GM21576 (cell line): Measurements from ENCODE around the gene CIAPIN1.
A peak's percentile ranks its signal among the peaks of the same experiment; 100 is the strongest.
"Not testable (repeated sequence)": the region's sequence is repeated elsewhere in the genome, so short reads cannot be mapped to it uniquely, and the experiment has no call there.

Source experiments
- ATAC-seq: cut with Tn5 transposase; IDR thresholded peaks from one replicate; pipeline ENCODE4 v1.9.1; 2021; ENCODE audit warnings: mild to moderate bottlenecking, moderate library complexity; ENCODE audit not compliant: unreplicated experiment

CIAPIN1 gene

GRCh38 chr16:57444711-57445110 is 2.5 kb downstream of the CIAPIN1 start:
- no peak for ATAC-seq

- ATAC-seq, result not testable (repeated sequence)
Measured at GRCh38 chr16:57440551-57440950, 6.6 kb downstream of the CIAPIN1 start.

GRCh38 chr16:57439947-57440346 is 7.2 kb downstream of the CIAPIN1 start:
- ATAC-seq, result not testable (repeated sequence)

GRCh38 chr16:57435838-57436237 is 11.3 kb downstream of the CIAPIN1 start:
- no peak for ATAC-seq

GRCh38 chr16:57434003-57434402 is 13.2 kb downstream of the CIAPIN1 start:
- no peak for ATAC-seq

- no peak for ATAC-seq
Measured at GRCh38 chr16:57432989-57433388, 14.2 kb downstream of the CIAPIN1 start.

- ATAC-seq, result no peak
Measured at GRCh38 chr16:57432505-57432904, 14.7 kb downstream of the CIAPIN1 start.

- no peak for ATAC-seq
Measured at GRCh38 chr16:57430955-57431354, 16.2 kb downstream of the CIAPIN1 start.

GRCh38 chr16:57427824-57428223 is 19.4 kb downstream of the CIAPIN1 start:
- ATAC-seq, result no peak

- ATAC-seq, result no peak
Measured at GRCh38 chr16:57427307-57427706, 19.9 kb downstream of the CIAPIN1 start.

GRCh38 chr16:57426356-57426755 is 20.8 kb downstream of the CIAPIN1 start:
- no peak for ATAC-seq

- ATAC-seq, result no peak
Measured at GRCh38 chr16:57424583-57424982, 22.6 kb downstream of the CIAPIN1 start.

- no peak for ATAC-seq
Measured at GRCh38 chr16:57423152-57423551, 24.0 kb downstream of the CIAPIN1 start.

- ATAC-seq, result no peak
Measured at GRCh38 chr16:57422026-57422944, 24.9 kb downstream of the CIAPIN1 start.

GRCh38 chr16:57419506-57419905 is 27.7 kb downstream of the CIAPIN1 start:
- ATAC-seq, result no peak

GRCh38 chr16:57416084-57416483 is 31.1 kb downstream of the CIAPIN1 start:
- no peak for ATAC-seq

- ATAC-seq, result no peak
Measured at GRCh38 chr16:57413733-57414132, 33.5 kb downstream of the CIAPIN1 start.

- peak; percentile 69 for ATAC-seq
Measured at GRCh38 chr16:57413301-57413730, 33.9 kb downstream of the CIAPIN1 start.

- ATAC-seq, result no peak
Measured at GRCh38 chr16:57412584-57412983, 34.6 kb downstream of the CIAPIN1 start.

- ATAC-seq, result no peak
Measured at GRCh38 chr16:57411362-57411976, 35.7 kb downstream of the CIAPIN1 start.

GRCh38 chr16:57409870-57410587 is 37.2 kb downstream of the CIAPIN1 start:
- no peak for ATAC-seq
